Endothelial cell of umbilical vein (primary cell): Measurements from ENCODE around the gene KAZALD1. TPM values are rescaled to one million over a fixed set of nuclear protein-coding genes. Genes with fewer than 3 reads are reported as not detected.

Experiments used
- BruUV-seq: library from RNA; stranded (reverse); fragments of 400-500 nt; replicated peaks from 2 replicates; lab custom pipeline; 2021; lab: Mats Ljungman, UMichigan
- CTCF ChIA-PET: fragments of 300-600, 350-600 bp; sonication (Branson Sonifier 250); formaldehyde crosslinking; loops from one replicate; lab custom pipeline; 2021; ENCODE audit warnings: antibody characterized with exemption, inconsistent platforms; lab: Charles Lee
- POLR2A ChIA-PET: fragments of 300-600, 350-600 bp; sonication (Branson Sonifier 250); formaldehyde crosslinking; loops from one replicate; lab custom pipeline; 2021; ENCODE audit warnings: antibody characterized with exemption, inconsistent platforms; lab: Charles Lee
- DNase-seq: peaks from one replicate; pipeline ENCODE4 v3.0.0-alpha.2; 2011; ENCODE audit warnings: low read depth, low spot score
- FAIRE-seq: peaks from 2 replicates; lab custom pipeline; 2011; peaks lifted over from hg19 to GRCh38; lab: Jason Lieb, UNC
- H2AFZ ChIP-seq: 2 replicates; pipeline ENCODE4 v1.6.0; 2012; ENCODE audit warnings: low read depth, low read length, control low read depth, inconsistent platforms
- H3K27ac ChIP-seq: 2 replicates; pipeline ENCODE4 v1.5.1; 2011; ENCODE audit warnings: low read depth, mild to moderate bottlenecking, control low read depth, low read length, moderate library complexity; ENCODE audit not compliant: insufficient read depth
- H3K27me3 ChIP-seq, 2 experiments: 2 replicates each; pipeline versions ENCODE4 v1.6.0 to v1.6.1; 2011; ENCODE audit warnings: low read length in 2 of 2, mixed read lengths in 1 of 2; ENCODE audit not compliant: control insufficient read depth in 2 of 2, insufficient read depth in 2 of 2
- H3K36me3 ChIP-seq, 2 experiments: 2 replicates in 1 of 2; 3 replicates in 1 of 2; pipeline ENCODE4 v1.5.1; 2011; ENCODE audit warnings: low read length in 2 of 2, mild to moderate bottlenecking in 1 of 2, moderate library complexity in 1 of 2; ENCODE audit not compliant: control insufficient read depth in 2 of 2, insufficient read depth in 2 of 2; ENCODE audit errors: extremely low read depth in 1 of 2
- H3K4me1 ChIP-seq: 3 replicates; pipeline ENCODE4 v1.5.1; 2011; ENCODE audit warnings: mild to moderate bottlenecking, low read length; ENCODE audit not compliant: control insufficient read depth, insufficient read depth; ENCODE audit errors: extremely low read depth
- H3K4me2 ChIP-seq: 2 replicates; pipeline ENCODE4 v1.6.1; 2011; ENCODE audit warnings: low read length, control low read depth, mixed read lengths; ENCODE audit not compliant: insufficient read depth
- H3K4me3 ChIP-seq, 3 experiments: fragments of 200-600 bp in 1 of 3; sonication (generic), shearing (Covaris generic) in 1 of 3; replicated peaks in 1 of 3; 2 replicates each; pipeline ENCODE4 v1.5.1; 2011 to 2016; ENCODE audit warnings: control low read depth in 3 of 3, low read length in 3 of 3, mild to moderate bottlenecking in 2 of 3, inconsistent platforms in 1 of 3, low read depth in 1 of 3, moderate library complexity in 1 of 3; ENCODE audit not compliant: insufficient read depth in 1 of 3
- H3K79me2 ChIP-seq: 2 replicates; pipeline ENCODE4 v1.6.0; 2012; ENCODE audit warnings: low read length, inconsistent platforms; ENCODE audit not compliant: control insufficient read depth, insufficient read depth
- H3K9ac ChIP-seq: replicated peaks from 2 replicates; pipeline ENCODE3; 2011; ENCODE audit warnings: low read length, control low read depth; ENCODE audit not compliant: insufficient read depth; ENCODE audit errors: extremely low read depth
- H3K9me1 ChIP-seq: replicated peaks from 3 replicates; pipeline ENCODE4 v1.6.0; 2011; ENCODE audit warnings: mild to moderate bottlenecking, low read length; ENCODE audit not compliant: control insufficient read depth, insufficient read depth; ENCODE audit errors: extremely low read depth
- H3K9me3 ChIP-seq: replicated peaks from 2 replicates; pipeline ENCODE4 v1.5.1; 2012; ENCODE audit warnings: low read length, inconsistent platforms; ENCODE audit not compliant: control insufficient read depth, insufficient read depth
- H4K20me1 ChIP-seq: replicated peaks from 2 replicates; pipeline ENCODE3; 2011; ENCODE audit warnings: mild to moderate bottlenecking, low read length; ENCODE audit not compliant: control insufficient read depth, insufficient read depth; ENCODE audit errors: extremely low read depth
- EZH2 ChIP-seq: IDR thresholded peaks from 2 replicates; pipeline ENCODE4 v1.6.1; 2012; ENCODE audit warnings: borderline replicate concordance, low read depth, mild to moderate bottlenecking, moderate library complexity, low read length, inconsistent platforms; ENCODE audit not compliant: severe bottlenecking
- FOS ChIP-seq: IDR thresholded peaks from 2 replicates; pipeline ENCODE4 v1.6.1; 2011; ENCODE audit warnings: mild to moderate bottlenecking, low read length, moderate library complexity, borderline replicate concordance; ENCODE audit not compliant: insufficient read depth
- GATA2 ChIP-seq: IDR thresholded peaks from 2 replicates; pipeline ENCODE4 v1.7.0; 2011; ENCODE audit warnings: low read depth, mild to moderate bottlenecking, moderate library complexity, mixed read lengths, low read length; ENCODE audit not compliant: insufficient read length, insufficient read depth
- JUN ChIP-seq: IDR thresholded peaks from 2 replicates; pipeline ENCODE4 v1.6.1; 2011; ENCODE audit warnings: borderline replicate concordance, low read depth; ENCODE audit not compliant: insufficient read length, insufficient read depth
- MAX ChIP-seq: IDR thresholded peaks from 2 replicates; pipeline ENCODE4 v1.6.1; 2011; ENCODE audit not compliant: insufficient read depth, insufficient read length
- MYC ChIP-seq: IDR thresholded peaks from one replicate; pipeline ENCODE4 v1.6.1; 2011; ENCODE audit warnings: mild to moderate bottlenecking, low read depth, low read length
- POLR2A ChIP-seq: IDR thresholded peaks from 2 replicates; pipeline ENCODE4 v1.6.1; 2012; ENCODE audit warnings: low read depth, mild to moderate bottlenecking, control low read depth, low read length
- POLR2AphosphoS5 ChIP-seq: IDR thresholded peaks from 2 replicates; pipeline ENCODE4 v1.6.1; 2012; ENCODE audit warnings: low read depth, mild to moderate bottlenecking, control low read depth, low read length, moderate library complexity; ENCODE audit not compliant: insufficient read depth
- dilution Hi-C: fragments of 300-500 bp; cut with MboI; formaldehyde crosslinking; loops from one replicate; pipeline ENCODE4 v1.15.0; 2019; ENCODE audit warnings: low sequenced_read_pairs; ENCODE audit not compliant: extremely low pct_ligation_motif_present
- intact Hi-C: fragments of 100-400 bp; cut with micrococcal nuclease; formaldehyde crosslinking; loops from one replicate; pipeline ENCODE4 v1.10.0; 2022
- polyA plus RNA-seq, 4 experiments: library from polyadenylated mRNA; depleted of rRNA in 3 of 4; stranded (reverse) in 3 of 4; unstranded in 1 of 4; fragments of >200 nt; gene quantifications; 2 replicates each; pipeline versions ENCODE4 v1.2.1 to v1.2.3, GENCODE V29; 2011 to 2012; ENCODE audit warnings: missing spikeins in 1 of 4
- total RNA-seq: library from RNA; stranded (reverse); gene quantifications from 2 replicates; pipeline ENCODE4 v1.2.3, GENCODE V29; 2021

Gene KAZALD1
- total and polyA plus RNA-seq, 2 donors (not counting 3 experiments of a cell fraction or from before 2014, with no cell fraction given) = 3.0 to 3.3 TPM

DNA sequence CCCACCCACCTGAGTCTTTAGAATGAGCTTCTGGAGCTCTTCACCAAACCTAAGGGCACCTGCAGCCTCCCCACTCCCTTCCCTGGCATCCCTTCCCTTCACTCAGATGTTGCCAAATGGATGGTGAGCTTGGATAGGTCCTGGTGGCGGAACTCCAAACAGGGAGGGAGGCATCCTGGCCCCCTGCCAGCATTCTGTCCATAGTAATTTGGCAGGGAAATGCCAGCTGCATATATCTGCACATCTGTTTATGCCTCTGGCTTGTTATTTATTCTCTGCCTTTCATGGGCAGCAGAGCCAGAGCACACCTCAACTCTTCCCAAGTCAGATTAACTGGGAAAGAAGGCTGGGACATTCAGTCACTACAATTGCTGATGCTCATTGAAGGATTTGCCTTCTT, 18.1 kb downstream of the KAZALD1 start:
- no peaks in the 10 kb centered on the region for H4K20me1 ChIP-seq
- no peak overlapping the region for H3K27ac ChIP-seq
- POLR2A ChIA-PET = no interaction called here
- dilution Hi-C loops (no loop called here), intact Hi-C loops (no loop called here)
- H3K9me3 ChIP-seq = no peaks in the 10 kb centered on the region
- TF ChIP-seq MAX = no peak
- no peaks in the 10 kb centered on the region for H3K36me3 ChIP-seq
- H3K4me2 ChIP-seq = no peak overlapping the region
- no peak overlapping the region for H3K9ac ChIP-seq
- BruUV-seq = no TSS peak
- FAIRE-seq (no peak), DNase-seq (no peak)
- H3K4me1 ChIP-seq = no peaks in the 10 kb centered on the region
- no peak overlapping the region for H2AFZ ChIP-seq
- H3K79me2 ChIP-seq = no peaks in the 10 kb centered on the region
- no peaks in the 10 kb centered on the region for H3K9me1 ChIP-seq
- peaks cover 5 to 15% of the 10 kb centered on the region in 2 experiments for H3K27me3 ChIP-seq
- CTCF ChIA-PET = interaction anchor here (0.7 to 2.8 kb wide), 3 partner anchors 16 to 63 kb away, joined by 3 to 8 read pairs (median 4); no protein-coding TSS in a partner anchor
- H3K4me3 ChIP-seq = no peak overlapping the region

- H3K9me3 ChIP-seq = no peaks in the 10 kb centered on the region
- intact Hi-C loops = no loop called here
- no peaks in the 10 kb centered on the region for H3K9me1 ChIP-seq
- no peaks in the 10 kb centered on the region for H3K36me3 ChIP-seq
- ChIA-PET POLR2A (no interaction called here), CTCF (interaction anchor here (1.7 to 2.8 kb wide), 2 partner anchors 14 to 31 kb away, joined by 4 to 8 read pairs; no protein-coding TSS in a partner anchor)
- H3K4me1 ChIP-seq = no peaks in the 10 kb centered on the region
- H4K20me1 ChIP-seq = no peaks in the 10 kb centered on the region
- no peak overlapping the region for H2AFZ ChIP-seq
- no peak overlapping the region for H3K4me3 ChIP-seq
- dilution Hi-C loops = no loop called here
- no peaks in the 10 kb centered on the region for H3K79me2 ChIP-seq
- no peak for FAIRE-seq
- no TSS peak for BruUV-seq
- no peak overlapping the region for H3K9ac ChIP-seq
- H3K27ac ChIP-seq = no peak overlapping the region
- H3K4me2 ChIP-seq = no peak overlapping the region
- peak; percentile 11 for DNase-seq
- no peak for TF ChIP-seq EZH2
- no peak for TF ChIP-seq GATA2
- no peak for TF ChIP-seq JUN
- no peak for TF ChIP-seq POLR2A
- TF ChIP-seq MYC = no peak
- TF ChIP-seq FOS = no peak
- no peak for TF ChIP-seq POLR2AphosphoS5
- H3K27me3 ChIP-seq = peaks cover 2 to 9% of the 10 kb centered on the region in 2 experiments
These were observed 19.4 kb downstream of the KAZALD1 start for GRCh38 chr10:101080933-101081931.
